Liver (tissue), 9 donors: ENCODE results near the gene WDR37. TPM values are rescaled to one million over a fixed set of nuclear protein-coding genes. Genes with fewer than 3 reads are reported as not detected.

ENCODE experiments used
- DNase-seq: peaks from one replicate; pipeline ENCODE4 v3.0.0-alpha.2; 2017; ENCODE audit warnings: low spot score
- H3K27ac ChIP-seq, 2 donors: one replicate each; pipeline ENCODE4 v1.7.0; 2013; ENCODE audit warnings: inconsistent platforms in 2 of 2, low read length in 2 of 2, control low read depth in 1 of 2, low read depth in 1 of 2, mild to moderate bottlenecking in 1 of 2
- H3K27me3 ChIP-seq, 4 donors: one replicate each; pipeline versions ENCODE4 v1.6.1 to v1.7.0; 2013; ENCODE audit warnings: low read length in 3 of 4, inconsistent platforms in 1 of 4, mild to moderate bottlenecking in 1 of 4, moderate library complexity in 1 of 4; ENCODE audit not compliant: control insufficient read depth in 4 of 4, insufficient read depth in 4 of 4
- H3K36me3 ChIP-seq, 4 donors: one replicate each; pipeline versions ENCODE4 v1.6.1 to v1.7.0; 2013; ENCODE audit warnings: low read length in 3 of 4, mild to moderate bottlenecking in 3 of 4, low read depth in 1 of 4, moderate library complexity in 1 of 4; ENCODE audit not compliant: control insufficient read depth in 4 of 4, insufficient read depth in 3 of 4
- H3K4me1 ChIP-seq, 4 donors: one replicate each; pipeline versions ENCODE4 v1.6.1 to v1.7.0; 2013; ENCODE audit warnings: low read length in 3 of 4, mild to moderate bottlenecking in 3 of 4, moderate library complexity in 1 of 4; ENCODE audit not compliant: control insufficient read depth in 4 of 4, insufficient read depth in 4 of 4
- H3K4me3 ChIP-seq, 3 donors: one replicate each; pipeline versions ENCODE4 v1.6.1 to v1.7.0; 2013; ENCODE audit warnings: low read length in 3 of 3, control low read depth in 1 of 3, low read depth in 1 of 3, mild to moderate bottlenecking in 1 of 3
- H3K9ac ChIP-seq, 2 donors: one replicate each; pipeline ENCODE4 v1.7.0; 2013; ENCODE audit warnings: low read length in 2 of 2, mild to moderate bottlenecking in 2 of 2, moderate library complexity in 2 of 2, control low read depth in 1 of 2, low read depth in 1 of 2
- H3K9me3 ChIP-seq, 4 donors: one replicate each; pipeline versions ENCODE4 v1.6.1 to v1.7.0; 2013; ENCODE audit warnings: low read length in 3 of 4; ENCODE audit not compliant: control insufficient read depth in 4 of 4
- EGR1 ChIP-seq, 2 donors: IDR thresholded peaks; 2 replicates each; pipeline ENCODE4 v1.6.1; 2016 to 2018; ENCODE audit warnings: antibody characterized with exemption in 2 of 2, low read depth in 2 of 2
- FOXA2 ChIP-seq: IDR thresholded peaks from 2 replicates; pipeline ENCODE4 v1.6.1; 2016; ENCODE audit warnings: antibody characterized with exemption
- GABPA ChIP-seq, 2 donors: IDR thresholded peaks in 1 of 2; conservative IDR thresholded peaks in 1 of 2; 2 replicates each; pipeline ENCODE4 v1.6.1; 2016; ENCODE audit warnings: antibody characterized with exemption in 2 of 2, mild to moderate bottlenecking in 1 of 2, moderate library complexity in 1 of 2
- HNF4A ChIP-seq, 2 donors: conservative IDR thresholded peaks; 2 replicates each; pipeline ENCODE4 v1.6.1; 2016; ENCODE audit warnings: antibody characterized with exemption in 2 of 2, mild to moderate bottlenecking in 2 of 2
- HNF4G ChIP-seq: IDR thresholded peaks from 2 replicates; pipeline ENCODE4 v1.6.1; 2016; ENCODE audit warnings: antibody characterized with exemption
- JUND ChIP-seq, 2 donors: IDR thresholded peaks; 2 replicates each; pipeline ENCODE4 v1.6.1; 2016; ENCODE audit warnings: antibody characterized with exemption in 2 of 2
- MAX ChIP-seq: IDR thresholded peaks from 2 replicates; pipeline ENCODE4 v1.6.1; 2016; ENCODE audit warnings: antibody characterized with exemption
- NR2F2 ChIP-seq: IDR thresholded peaks from 2 replicates; pipeline ENCODE4 v1.6.1; 2016; ENCODE audit warnings: antibody characterized with exemption
- RAD21 ChIP-seq, 2 donors: IDR thresholded peaks; 2 replicates each; pipeline ENCODE4 v1.6.1; 2016; ENCODE audit warnings: antibody characterized with exemption in 2 of 2, mild to moderate bottlenecking in 2 of 2
- REST ChIP-seq: IDR thresholded peaks from 2 replicates; pipeline ENCODE4 v1.6.1; 2016; ENCODE audit warnings: antibody characterized with exemption, mild to moderate bottlenecking
- RXRA ChIP-seq, 2 donors: IDR thresholded peaks; 2 replicates each; pipeline ENCODE4 v1.6.1; 2017 to 2018; ENCODE audit warnings: antibody characterized with exemption in 2 of 2, mild to moderate bottlenecking in 1 of 2
- SP1 ChIP-seq: IDR thresholded peaks from 2 replicates; pipeline ENCODE4 v1.6.1; 2018; ENCODE audit warnings: antibody characterized with exemption, mild to moderate bottlenecking
- TAF1 ChIP-seq: conservative IDR thresholded peaks from 2 replicates; pipeline ENCODE4 v1.6.1; 2016; ENCODE audit warnings: antibody characterized with exemption, mild to moderate bottlenecking
- YY1 ChIP-seq: IDR thresholded peaks from 2 replicates; pipeline ENCODE4 v1.6.1; 2016; ENCODE audit warnings: antibody characterized with exemption, mild to moderate bottlenecking
- ZBTB33 ChIP-seq: IDR thresholded peaks from 2 replicates; pipeline ENCODE4 v1.6.1; 2016; ENCODE audit warnings: antibody characterized with exemption
- WGBS: extraction: QIAGEN DNeasy Blood & Tissue Kit; methylation state at CpG from one replicate; pipeline ENCODE4 v1.1.7; 2013; 5-methylcytosine and 5-hydroxymethylcytosine counted together
- polyA plus RNA-seq, 2 donors: library from polyadenylated mRNA; stranded (reverse) in 1 of 2; unstranded in 1 of 2; fragments of 200-250 nt in 1 of 2; fragments of >200 nt in 1 of 2; fragmentation: Nextera tagmentation in 1 of 2; extraction: Ambion mirVana in 1 of 2; gene quantifications; one replicate each; pipeline versions ENCODE4 v1.2.1 to v1.2.3, GENCODE V29; 2013 to 2015
- total RNA-seq, 2 donors: library from RNA; depleted of rRNA; stranded (reverse); fragments of >200 nt; gene quantifications; one replicate each; pipeline ENCODE4 v1.2.3, GENCODE V29; 2014
- TF ChIP-seq, protein P1 (sequence below): fragments of 150-350 bp; IDR thresholded peaks from 2 replicates; pipeline ENCODE4 v1.5.1; 2017; ENCODE audit warnings: improper control_type of control experiment, low read depth, low read length; ENCODE audit not compliant: missing input control
- TF ChIP-seq, protein P2 (sequence below): IDR thresholded peaks from 2 replicates; pipeline ENCODE4 v1.6.1; 2016; ENCODE audit warnings: antibody characterized with exemption
- donor health status: healthy.
- donor health status: healthy.
- donor health status: healthy.
- donor health status: healthy.
- donor health status: healthy.

Gene WDR37
- total and polyA plus RNA-seq, 4 donors, result 3.6 to 12.1 (median 5.6) TPM

- Histone ChIP-seq H3K36me3 (no peaks in the 10 kb centered on the region), H3K9me3 (no peaks in the 10 kb centered on the region), H3K9ac (no peak overlapping the region), H3K27ac (no peak overlapping the region), H3K4me3 (no peak overlapping the region), H3K27me3 (no peaks in the 10 kb centered on the region), H3K4me1 (no peaks in the 10 kb centered on the region)
- 97% methylated on average over 6 of the region's 6 CpGs for WGBS
- TF ChIP-seq, protein P1, sequence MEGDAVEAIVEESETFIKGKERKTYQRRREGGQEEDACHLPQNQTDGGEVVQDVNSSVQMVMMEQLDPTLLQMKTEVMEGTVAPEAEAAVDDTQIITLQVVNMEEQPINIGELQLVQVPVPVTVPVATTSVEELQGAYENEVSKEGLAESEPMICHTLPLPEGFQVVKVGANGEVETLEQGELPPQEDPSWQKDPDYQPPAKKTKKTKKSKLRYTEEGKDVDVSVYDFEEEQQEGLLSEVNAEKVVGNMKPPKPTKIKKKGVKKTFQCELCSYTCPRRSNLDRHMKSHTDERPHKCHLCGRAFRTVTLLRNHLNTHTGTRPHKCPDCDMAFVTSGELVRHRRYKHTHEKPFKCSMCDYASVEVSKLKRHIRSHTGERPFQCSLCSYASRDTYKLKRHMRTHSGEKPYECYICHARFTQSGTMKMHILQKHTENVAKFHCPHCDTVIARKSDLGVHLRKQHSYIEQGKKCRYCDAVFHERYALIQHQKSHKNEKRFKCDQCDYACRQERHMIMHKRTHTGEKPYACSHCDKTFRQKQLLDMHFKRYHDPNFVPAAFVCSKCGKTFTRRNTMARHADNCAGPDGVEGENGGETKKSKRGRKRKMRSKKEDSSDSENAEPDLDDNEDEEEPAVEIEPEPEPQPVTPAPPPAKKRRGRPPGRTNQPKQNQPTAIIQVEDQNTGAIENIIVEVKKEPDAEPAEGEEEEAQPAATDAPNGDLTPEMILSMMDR, result no peak
- TF ChIP-seq JUND (IDR thresholded peaks at IDR 0.05) (no peak), TAF1 (no peak), MAX (no peak), NR2F2 (no peak), SP1 (no peak), REST (no peak)
- TF ChIP-seq, protein P2, sequence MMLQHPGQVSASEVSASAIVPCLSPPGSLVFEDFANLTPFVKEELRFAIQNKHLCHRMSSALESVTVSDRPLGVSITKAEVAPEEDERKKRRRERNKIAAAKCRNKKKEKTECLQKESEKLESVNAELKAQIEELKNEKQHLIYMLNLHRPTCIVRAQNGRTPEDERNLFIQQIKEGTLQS, result no peak
- DNase-seq, result no peak
Measured at GRCh38 chr10:1026578-1026977, 29.6 kb upstream of the WDR37 start.

DNA sequence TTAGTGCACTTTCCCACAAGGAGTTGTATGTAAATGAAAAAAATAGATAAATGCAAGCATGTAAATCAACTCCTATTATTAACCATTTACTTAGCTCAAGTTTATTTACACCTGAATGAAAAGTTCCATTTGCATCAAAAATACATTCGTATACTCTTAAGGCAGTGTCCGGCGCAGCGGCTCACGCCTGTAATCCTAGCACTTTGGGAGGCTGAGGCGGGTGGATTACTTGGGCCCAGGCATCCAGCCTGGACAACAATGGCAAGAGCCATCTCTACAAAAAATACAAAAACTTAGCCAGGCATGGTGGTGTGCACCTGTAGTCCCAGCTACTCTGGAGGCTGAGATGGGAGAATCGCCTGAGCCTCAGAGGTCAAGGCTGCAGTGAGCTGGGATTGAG, 26.3 kb upstream of the WDR37 start:
- no peak for TF ChIP-seq YY1
- TF ChIP-seq EGR1 (IDR thresholded peaks at IDR 0.05; ENCODE audit: low read depth in 2 of 2), result no peak
- no peak for TF ChIP-seq HNF4G
- TF ChIP-seq ZBTB33, result no peak
- TF ChIP-seq JUND (IDR thresholded peaks at IDR 0.05), result no peak
- TF ChIP-seq MAX, result no peak
- no peak for TF ChIP-seq TAF1
- TF ChIP-seq NR2F2, result no peak
- TF ChIP-seq GABPA (IDR thresholded peaks at IDR 0.05 in 1 of 2, conservative IDR thresholded peaks at IDR 0.05 in 1 of 2), result no peak
- TF ChIP-seq, protein P1, result no peak
- no peak for TF ChIP-seq RAD21 (IDR thresholded peaks at IDR 0.05)
- TF ChIP-seq SP1, result no peak
- no peak for TF ChIP-seq HNF4A (conservative IDR thresholded peaks at IDR 0.05)
- no peak for TF ChIP-seq RXRA (IDR thresholded peaks at IDR 0.05)
- no peak for TF ChIP-seq FOXA2
- Histone ChIP-seq H3K36me3 (no peaks in the 10 kb centered on the region), H3K4me1 (no peaks in the 10 kb centered on the region), H3K9me3 (no peaks in the 10 kb centered on the region), H3K27me3 (no peaks in the 10 kb centered on the region), H3K27ac (no peak overlapping the region), H3K4me3 (no peak overlapping the region), H3K9ac (no peak overlapping the region)
- WGBS, result 98% methylated on average over 7 of the region's 7 CpGs
- no peak for DNase-seq
